Activated gamma-delta T cell (primary cell): Measurements from ENCODE around the gene AFAP1L1.
A peak's percentile ranks its signal among the peaks of the same experiment; 100 is the strongest.

ENCODE experiments used
- DNase-seq: peaks from one replicate; lab custom pipeline; 2025; lab: John Stamatoyannopoulos, UW

AFAP1L1 gene

DNA sequence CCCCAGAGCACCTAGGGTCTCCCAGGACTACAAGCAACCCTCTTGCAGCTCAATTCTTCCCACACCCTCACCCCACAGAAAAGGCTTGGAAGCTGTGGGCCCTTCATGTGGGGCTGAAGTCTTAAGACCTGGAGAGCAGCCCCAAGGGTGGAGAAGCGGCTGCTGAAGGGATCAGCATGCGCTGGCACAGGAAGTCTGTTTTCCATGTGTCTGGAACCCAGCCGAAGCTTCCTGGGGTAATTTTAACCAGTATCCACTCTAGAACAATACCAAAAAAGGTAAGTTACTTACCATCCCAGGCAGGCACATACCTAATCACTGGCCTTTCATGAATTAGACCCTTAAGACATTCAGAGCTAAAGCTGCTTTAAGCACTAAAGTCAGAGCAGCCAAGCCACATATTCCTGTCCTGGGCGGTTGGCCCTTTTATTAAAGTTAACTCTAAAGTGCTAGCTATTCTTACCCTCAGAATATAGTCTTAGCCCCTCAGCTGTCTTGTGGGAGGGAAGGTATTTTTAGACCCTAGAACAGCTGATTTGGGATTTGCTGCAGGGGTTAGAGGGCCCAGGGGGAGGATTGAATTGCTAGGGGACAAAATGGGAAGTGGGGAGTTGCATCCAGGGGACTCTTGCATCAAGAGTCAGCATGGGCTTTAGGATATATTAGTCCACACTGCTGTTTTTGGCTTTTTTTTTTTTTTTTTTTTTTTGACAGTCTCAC is 100.6 kb downstream of the AFAP1L1 start:
- DNase-seq, result no peak

DNA sequence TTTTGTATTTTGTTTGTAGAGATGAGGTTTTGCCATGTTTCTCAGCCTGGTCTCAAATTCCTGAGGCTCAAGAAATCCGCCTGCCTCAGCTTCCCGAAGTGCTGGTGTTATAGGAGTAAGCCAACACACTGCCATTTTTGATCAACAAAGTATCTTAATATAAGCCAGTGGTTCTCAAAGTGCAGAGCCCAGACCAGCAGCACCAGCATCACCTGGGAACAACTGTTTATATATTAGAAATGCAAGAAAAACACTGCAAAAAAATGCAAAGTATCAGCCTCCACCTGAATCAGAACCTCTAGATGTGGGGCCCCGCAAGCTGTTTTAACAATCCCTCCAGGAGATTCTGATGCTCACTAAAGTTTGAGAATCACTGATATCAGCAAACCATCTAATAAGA is 101.3 kb downstream of the AFAP1L1 start:
- DNase-seq, result no peak

DNA sequence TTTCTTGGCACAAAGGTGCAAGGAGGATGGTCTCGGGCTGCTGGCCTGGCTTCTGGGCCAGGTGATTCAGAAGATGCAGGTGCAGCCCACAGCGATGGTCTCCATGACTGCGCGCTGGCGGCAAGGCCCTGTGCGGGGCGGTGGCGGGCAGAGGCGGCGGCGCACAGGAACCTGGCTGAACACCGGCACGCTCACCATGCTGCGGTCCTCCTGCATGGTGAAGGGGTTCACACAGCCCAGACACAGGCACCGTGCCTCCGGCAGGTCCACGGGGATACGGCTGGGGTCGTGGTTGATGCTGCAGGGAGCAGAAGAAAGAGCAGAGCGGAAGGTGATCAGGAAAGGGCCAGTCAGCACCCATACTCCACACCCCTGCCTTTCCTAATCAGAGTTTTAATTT is 102.6 kb downstream of the AFAP1L1 start:
- no peak for DNase-seq

DNA sequence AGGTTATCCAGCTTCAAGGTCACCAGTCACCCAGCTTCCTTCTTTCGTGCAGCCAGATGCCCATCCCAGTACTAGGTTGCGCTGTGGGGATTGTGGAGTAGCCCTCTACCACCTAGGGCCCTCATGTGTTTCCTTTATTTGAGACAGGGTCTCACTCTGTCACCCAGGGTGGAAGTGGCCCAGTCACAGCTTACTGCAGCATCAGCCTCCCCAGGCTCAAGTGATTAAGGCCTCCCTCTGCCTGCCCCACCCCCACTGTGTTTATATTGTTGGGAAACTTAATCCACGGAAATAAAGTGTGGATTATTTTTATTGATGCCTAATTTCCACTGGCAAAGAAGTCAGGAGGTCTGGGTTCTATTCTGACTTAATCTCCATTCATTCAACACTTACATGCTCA is 103.1 kb downstream of the AFAP1L1 start:
- no peak for DNase-seq

DNA sequence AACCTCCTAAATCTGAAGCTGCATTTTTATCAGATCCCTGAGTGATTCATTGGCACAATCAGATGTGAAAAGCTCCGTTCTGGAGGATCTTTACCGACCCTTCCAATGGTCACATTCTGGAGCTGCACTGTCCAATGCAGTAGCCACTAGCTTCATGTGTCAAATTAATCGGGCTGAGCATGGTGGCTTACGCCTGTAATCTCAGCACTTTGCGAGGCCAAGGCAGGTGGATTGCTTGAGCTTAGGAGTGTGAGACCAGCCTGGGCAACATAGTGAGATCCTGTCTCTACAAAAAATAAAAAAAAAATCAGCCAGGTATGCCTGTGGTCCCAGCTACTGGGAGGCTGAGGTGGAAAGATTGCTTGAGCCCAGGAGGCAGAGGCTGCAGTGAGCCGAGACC is 103.8 kb downstream of the AFAP1L1 start:
- no peak for DNase-seq

DNA sequence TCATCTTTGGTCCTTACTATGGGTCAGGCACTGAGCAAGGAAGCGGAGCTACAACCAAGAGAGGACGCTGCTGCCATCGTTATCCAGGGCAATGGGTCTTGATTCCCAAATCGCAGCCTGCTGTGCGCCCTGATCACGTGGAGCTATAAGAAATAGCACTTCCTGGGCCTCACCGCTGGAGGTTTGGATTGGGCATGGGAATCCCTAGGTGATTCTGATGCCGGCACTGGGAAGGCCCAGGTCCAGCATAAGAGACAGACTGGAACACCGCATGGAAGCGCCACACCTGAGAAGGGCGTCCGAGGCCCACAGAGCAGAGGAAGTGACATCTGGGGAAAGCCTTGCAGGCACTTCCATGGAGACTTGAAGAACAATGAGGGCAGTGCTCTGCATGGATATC is 104.4 kb downstream of the AFAP1L1 start:
- no peak for DNase-seq

DNA sequence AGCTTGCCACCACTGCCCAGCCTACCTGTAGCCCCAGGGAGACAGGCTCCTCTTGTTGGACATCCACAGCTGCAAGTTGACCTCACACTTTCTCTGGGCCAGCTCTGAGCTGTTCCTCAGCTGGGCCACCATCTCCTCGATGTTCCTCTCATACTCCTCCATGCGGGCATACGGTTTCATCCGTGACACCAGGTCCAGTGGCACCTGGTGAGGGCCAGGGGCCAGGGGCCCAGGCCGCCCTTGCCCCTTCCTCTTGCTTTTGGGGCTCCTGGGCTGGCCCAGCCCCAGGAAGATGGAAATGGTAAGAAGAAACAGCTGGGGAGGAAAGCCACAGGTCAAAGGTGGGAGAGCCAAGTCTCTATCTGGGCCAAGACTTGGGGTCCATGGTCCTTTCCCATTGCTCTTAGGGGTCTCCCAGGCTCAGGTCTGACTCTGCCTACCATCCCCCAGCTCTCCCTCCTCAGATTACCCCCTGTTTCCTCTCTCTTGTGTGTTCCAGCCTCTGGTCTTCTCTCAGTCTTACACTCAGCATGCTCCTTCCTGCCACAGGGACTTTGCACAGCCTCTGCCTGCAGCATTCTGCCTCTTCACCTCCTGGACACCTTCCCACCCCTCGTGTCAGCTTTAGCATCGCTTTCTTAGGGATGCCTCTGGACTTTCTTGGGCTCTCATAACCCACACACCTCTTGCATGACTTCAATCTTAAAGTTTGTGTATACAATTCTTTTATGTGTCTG is 105.2 kb downstream of the AFAP1L1 start:
- DNase-seq, result no peak

DNA sequence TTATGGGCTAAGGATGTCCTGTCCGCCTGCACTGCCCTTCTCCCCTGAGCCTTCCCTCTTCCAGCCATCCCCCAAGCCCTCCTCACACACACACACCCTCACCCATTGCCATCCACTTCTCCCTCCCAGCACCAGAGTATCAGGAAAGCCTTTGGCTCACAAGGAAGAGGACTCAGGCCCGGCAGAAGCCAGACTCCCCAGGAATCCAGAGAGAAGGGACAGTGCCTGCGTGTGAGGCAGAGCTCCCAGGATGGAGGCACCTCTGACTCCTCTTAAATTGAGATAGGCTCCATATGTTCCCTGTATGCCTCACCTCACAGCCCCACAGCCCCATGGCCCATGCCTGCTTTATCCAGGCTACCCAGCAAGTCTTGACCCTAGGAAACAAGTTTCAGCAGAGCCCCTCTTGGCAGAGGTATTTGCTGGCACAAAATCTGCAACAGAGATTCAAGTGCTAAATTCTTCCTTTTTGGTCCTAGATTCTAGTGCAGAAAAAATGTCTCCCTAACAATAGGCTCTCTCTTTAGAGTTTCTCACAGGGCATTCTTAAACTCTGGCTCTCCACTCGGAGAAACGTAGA is 106.7 kb downstream of the AFAP1L1 start:
- no peak for DNase-seq

DNA sequence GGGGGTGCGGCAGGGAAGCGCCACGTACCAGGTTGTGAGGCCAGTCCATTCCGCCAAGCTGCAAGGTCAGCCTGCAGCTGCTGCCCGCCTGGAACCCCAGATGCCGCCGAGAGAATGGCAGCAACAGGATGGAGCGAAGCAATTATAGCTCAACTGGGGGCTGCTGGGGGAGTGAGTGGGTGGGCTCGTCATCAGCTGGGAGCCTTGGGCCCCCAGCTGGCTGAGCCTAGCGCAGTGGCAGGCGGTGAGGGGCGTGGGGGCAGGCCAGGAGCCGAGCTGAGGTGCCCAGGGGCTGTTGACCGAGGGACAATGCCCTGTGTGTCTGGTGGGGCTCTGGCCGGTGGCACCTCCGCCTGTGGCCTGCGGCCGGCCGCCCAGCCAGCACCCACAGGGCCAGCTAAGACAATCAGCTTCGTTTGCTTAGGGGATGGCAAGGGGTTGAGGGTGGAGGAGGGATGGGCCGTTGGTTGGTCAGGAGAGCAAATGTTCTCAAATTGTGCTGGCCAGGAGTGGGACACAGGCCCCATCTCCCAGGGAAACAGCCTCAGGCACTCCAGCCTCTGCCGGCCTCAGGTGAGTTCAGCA is 107.6 kb downstream of the AFAP1L1 start, which contains the start of gene IL17B:
Gene IL17B (minus strand): TSS at position 116 of the 585 bp plus-strand sequence. CDS start 67 bp downstream, at position 49.
- DNase-seq, result no peak

DNA sequence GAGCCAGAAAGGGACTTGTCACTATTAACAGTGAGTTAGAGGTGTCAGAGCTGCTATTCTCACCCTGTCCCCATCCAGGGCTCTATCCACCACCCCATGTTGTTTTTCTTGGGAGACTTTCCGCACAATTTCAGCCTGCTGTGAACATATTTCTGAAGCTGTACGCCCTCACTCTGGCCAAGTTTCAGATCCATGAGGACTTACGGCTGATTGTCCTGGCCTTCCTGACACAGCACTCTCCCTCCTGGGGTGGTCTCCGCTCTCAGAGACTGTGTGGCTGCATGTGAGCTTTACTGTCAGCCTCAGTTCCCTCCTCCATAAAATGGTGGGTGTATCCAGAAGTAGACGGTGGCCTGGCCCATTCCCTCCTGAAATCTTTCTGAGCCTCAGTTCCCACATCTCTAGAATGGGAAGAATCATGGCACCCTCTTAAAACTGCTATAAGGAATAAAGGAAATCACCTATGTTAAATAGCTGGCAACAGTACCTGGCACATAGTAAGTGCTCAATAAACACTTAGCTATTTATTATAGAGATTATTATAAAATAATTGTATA is 108.2 kb downstream of the AFAP1L1 start:
- no peak for DNase-seq

DNA sequence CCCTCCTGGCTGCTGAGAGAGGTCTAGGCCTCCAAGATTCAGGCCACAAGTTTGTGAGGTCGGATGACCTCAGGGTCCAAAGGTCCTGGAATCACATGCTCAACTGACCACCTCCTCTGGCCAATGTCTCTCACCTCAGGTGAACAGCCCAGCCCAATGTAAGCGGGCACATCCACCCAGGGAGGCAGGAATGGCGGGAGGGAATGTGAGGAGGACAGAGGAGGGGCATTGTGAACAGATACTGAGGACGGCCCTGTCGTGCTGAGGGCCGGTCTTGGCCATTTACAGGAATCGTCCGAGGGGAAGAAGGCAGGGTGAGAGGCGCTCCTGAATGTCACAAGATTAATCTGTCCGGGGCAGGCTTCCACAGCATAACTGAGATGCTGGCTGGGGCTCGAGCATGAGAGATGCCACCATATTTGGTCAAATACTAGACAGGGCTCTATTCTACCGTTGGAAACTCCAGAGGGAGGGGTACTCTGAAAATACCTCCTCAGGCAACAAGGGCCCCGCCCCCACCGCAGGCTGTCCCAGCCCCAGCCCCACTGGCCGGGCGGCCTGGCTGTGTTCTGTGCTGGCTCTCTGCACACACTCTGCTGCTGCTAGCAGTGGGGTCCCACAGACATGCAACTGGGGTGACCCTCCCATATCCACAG is 108.9 kb downstream of the AFAP1L1 start:
- DNase-seq, result no peak

DNA sequence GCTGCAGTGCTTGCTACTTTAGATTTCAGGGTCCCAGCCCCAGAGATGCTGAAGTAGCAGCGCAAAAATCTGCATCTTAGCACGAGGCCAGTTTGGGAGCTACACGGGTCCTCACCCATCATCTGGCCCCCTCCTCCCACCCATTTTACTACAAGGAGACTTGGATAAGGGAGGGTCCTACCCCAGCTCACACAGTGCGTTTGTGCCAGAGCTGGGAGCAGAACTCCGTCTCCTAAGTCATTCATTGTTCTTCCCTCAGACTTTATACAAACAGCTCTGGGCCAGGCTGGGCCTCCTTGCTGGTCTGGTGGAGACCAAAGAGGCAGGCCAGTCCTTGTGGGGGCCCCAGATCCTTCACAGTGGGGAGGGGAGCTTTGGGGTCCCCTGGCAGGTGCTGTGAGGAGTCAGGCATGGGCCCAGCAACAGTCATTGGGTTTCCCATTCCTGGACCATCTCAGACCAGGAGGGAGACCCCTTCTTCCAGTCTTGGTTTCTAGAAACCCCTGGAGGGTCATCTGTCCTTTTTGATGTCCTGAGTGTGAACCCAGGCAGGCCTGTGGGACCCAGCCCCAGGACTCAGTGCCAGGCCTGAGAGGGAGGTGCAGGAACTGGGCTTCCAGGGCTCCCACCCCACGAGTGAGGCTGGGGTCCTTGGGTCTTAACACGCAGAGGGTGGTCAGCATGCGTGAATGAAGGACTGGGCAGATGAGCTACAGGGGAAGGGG is 109.8 kb downstream of the AFAP1L1 start:
- no peak for DNase-seq

DNA sequence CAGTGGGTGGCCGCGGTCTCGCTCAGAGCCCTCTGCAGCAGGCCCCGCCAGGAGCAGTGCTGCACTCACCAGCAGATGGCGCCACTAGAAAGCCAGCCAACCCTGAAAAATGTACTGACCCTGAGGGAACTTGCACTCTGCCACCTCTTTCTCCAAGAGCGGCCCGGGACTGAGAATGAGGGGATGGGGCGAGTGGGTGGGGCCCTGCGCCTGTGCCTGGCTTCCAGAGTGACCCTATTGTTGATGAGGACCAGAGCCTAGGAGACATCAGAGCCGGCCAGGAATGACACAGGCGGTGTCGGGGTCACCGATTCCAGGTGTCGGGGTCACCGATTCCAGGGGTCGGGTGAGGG is 110.3 kb downstream of the AFAP1L1 start:
- DNase-seq, result peak; percentile 19

DNA sequence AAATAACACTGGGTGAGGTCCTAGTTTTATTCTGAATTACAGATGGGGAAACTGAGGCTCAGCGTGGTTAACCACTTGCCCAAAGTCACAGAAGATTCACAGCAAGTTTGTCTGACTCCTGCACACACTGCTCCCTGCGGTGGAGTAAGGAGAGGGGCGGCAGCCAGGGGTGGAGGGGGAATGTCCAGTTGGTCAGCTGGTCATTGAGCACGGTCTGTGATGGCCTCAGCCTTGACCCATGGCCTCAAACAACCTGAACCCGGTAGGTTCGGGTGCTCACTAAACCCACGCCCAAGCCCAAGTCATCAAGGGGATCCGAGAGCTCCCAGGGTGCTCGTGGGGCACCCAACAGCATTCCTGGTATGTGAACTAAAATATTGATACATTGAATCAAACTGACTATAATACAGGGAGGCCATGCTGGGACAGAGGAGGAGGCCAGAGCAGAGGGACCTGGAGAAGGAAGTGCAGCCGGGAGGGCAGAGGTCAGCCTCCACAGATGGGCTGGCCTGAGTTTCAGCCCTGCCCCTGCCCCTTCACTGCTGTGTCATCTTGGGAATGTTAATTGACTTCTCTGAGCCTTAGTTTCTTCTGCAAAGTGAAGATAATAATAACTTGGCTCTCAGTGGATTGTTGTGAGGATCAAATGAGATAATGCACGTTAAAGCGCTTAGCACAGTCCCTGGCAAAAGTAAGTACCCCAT is 111.0 kb downstream of the AFAP1L1 start:
- DNase-seq, result no peak

DNA sequence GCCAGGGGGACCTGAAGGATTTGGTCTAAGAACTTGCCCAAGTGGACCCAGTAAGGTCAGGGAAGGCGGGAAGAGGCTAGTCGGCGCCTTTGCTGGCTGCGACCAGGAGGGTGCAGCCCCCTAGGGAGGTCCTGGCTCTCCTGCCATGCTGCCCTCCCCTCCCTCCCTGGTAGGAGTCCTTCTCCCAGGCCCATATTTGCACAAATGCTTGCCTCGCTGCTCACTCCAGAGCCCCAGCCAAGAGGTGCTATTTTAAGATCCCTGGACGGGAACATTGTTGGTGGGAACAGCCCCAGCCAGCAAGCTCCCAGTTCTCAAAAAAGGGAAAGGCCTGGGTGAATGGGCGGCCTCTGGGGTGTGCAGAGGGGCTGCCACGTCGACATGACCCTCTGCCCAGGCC is 111.7 kb downstream of the AFAP1L1 start:
- no peak for DNase-seq

DNA sequence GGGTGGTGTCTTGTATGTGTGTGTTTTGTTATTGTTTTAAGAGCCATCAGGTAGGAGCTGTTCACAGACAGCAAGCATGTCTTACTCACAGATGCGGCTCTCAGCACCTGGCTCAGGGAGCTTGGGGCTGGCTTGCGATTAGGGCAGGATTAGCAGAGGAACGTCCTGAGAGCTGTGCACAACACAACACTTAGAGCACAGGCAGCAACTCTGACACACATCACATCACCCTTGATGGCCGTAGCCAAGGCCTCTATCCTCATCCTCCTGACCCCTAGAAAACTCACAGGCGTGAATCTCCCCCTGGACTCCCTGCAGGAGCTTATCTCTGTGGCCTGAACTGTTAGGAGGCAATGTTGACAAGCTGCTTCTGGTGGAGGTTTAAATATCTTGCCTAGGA is 114.5 kb downstream of the AFAP1L1 start:
- DNase-seq, result no peak

DNA sequence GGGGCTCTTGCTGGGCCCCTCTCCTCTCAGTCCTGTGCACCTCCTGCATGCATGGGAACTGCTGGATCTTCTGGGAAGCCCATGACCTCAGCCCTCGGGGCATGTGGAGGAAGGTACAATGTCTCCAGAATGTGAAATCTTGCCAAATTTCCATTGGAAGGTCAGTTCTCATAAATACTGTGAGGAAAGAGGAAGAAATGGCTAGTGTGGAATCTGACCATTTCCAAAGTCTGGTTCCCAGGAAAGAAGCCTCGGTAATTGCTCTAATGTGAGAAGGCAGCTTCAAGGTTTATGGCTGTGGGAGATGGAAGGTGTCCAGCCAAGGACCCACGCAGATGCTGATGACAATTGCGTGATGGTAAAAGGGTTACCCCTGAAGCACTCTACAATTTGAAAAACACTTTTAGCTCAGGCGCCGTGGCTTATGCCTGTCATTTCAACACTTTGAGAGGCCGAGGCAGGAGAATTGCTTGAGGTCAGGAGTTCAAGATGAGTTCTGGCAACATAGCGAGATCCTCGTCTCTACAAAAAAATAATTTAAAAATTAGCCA is 115.5 kb downstream of the AFAP1L1 start:
- no peak for DNase-seq

DNA sequence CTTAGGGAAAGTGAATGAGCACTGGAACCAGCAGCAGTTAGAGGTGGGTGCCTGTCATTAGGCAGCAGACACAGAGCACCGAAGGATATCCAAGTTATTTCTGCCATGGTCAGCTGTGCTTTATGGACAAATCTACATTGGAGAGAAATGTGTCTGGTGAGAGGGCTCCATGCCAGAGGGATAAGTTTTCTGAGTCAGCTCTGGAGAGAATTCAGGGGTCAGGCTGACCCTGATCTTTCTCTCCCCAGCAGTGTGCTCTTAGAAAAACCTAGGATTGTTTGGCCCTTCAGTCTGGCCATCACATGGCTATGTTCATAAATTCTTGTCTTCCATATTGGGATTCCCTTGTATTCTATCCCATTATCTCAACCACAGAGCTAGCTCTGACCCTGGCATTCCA is 116.3 kb downstream of the AFAP1L1 start:
- no peak for DNase-seq

DNA sequence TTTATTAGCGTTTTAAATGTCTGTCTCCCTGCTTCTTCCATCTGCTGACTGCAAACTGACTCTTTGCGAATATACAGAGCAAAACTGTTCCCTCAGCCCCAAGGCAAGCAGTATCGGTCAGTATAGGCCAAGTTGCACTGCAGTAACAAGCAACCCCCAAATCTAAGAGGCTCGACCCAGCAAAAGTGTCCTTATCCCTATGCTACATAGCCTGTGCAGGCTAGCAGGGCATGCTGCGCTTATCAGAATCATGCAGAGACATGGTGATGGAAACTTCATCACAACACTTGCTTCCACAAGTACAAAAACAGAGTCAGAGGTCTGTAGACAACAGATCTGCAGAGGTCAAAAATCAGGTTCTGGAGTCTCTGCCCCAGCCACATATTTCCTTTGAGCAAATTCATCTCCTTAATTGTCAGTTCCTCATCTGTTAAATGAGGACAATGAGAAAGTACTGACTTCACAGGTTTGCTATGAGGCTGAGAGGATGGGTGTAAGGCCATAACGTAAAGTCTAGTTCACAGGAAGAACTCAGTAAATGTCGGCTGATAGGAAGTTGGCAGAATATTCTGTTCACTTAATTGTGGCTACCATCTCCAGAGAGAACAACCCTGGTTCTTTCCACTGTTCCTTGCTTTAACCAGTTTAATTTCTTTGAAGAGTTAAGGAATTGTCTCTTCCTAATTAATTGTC is 117.0 kb downstream of the AFAP1L1 start:
- no peak for DNase-seq
